H1 (cell line): ENCODE measurements around the gene ID2. TPM values are rescaled to one million over a fixed set of nuclear protein-coding genes. Genes with fewer than 3 reads are reported as not detected.

ENCODE experiments used
- CTCF ChIA-PET: fragments of 300-600 bp; sonication (Branson Sonifier 250); formaldehyde crosslinking; loops from one replicate; lab custom pipeline; 2021; ENCODE audit not compliant: partially characterized antibody; lab: Charles Lee
- POLR2A ChIA-PET: fragments of 300-600 bp; sonication (Branson Sonifier 250); formaldehyde crosslinking; loops from one replicate; lab custom pipeline; 2021; ENCODE audit warnings: inconsistent platforms; ENCODE audit not compliant: partially characterized antibody; lab: Charles Lee
- DNase-seq, 2 experiments: peaks; one replicate each; pipeline versions ENCODE4 v3.0.0 to v3.0.0-alpha.2; 2010 to 2022; ENCODE audit warnings: low spot score in 2 of 2, low read depth in 1 of 2, mixed read lengths in 1 of 2
- FAIRE-seq: peaks from 2 replicates; lab custom pipeline; 2011; peaks lifted over from hg19 to GRCh38; lab: Jason Lieb, UNC
- H2AFZ ChIP-seq: 2 replicates; pipeline ENCODE4 v1.8.1; 2012; ENCODE audit warnings: low read length, inconsistent platforms
- H2AK5ac ChIP-seq: 2 replicates; pipeline ENCODE4 v1.6.1; 2013; ENCODE audit warnings: low read depth, low read length
- H2BK120ac ChIP-seq: replicated peaks from 2 replicates; pipeline ENCODE3; 2013; ENCODE audit warnings: low read depth, low read length, inconsistent platforms
- H2BK12ac ChIP-seq: 2 replicates; pipeline ENCODE4 v1.6.1; 2013; ENCODE audit warnings: low read depth, low read length
- H2BK15ac ChIP-seq: 2 replicates; pipeline ENCODE4 v1.6.1; 2013; ENCODE audit warnings: low read length
- H2BK20ac ChIP-seq: 2 replicates; pipeline ENCODE4 v1.6.1; 2013; ENCODE audit warnings: low read length
- H2BK5ac ChIP-seq: 2 replicates; pipeline ENCODE4 v1.6.1; 2013; ENCODE audit warnings: low read depth, low read length
- H3K14ac ChIP-seq: 2 replicates; pipeline ENCODE4 v1.6.1; 2013; ENCODE audit warnings: inconsistent platforms; ENCODE audit not compliant: insufficient read length
- H3K18ac ChIP-seq: 2 replicates; pipeline ENCODE4 v1.6.1; 2013; ENCODE audit warnings: low read length; ENCODE audit errors: extremely low read depth
- H3K23ac ChIP-seq: 2 replicates; pipeline ENCODE4 v1.6.1; 2013; ENCODE audit warnings: inconsistent platforms; ENCODE audit not compliant: insufficient read length
- H3K23me2 ChIP-seq: 2 replicates; pipeline ENCODE4 v1.6.1; 2013; ENCODE audit warnings: low read depth, low read length
- H3K27ac ChIP-seq: 2 replicates; pipeline ENCODE4 v1.6.1; 2011; ENCODE audit warnings: low read depth, low read length, inconsistent platforms
- H3K27me3 ChIP-seq, 4 experiments: replicated peaks in 1 of 4; 1 replicate in 1 of 4; 2 replicates in 3 of 4; pipeline versions ENCODE4 v1.6.1 to v1.8.1; 2011 to 2013; ENCODE audit warnings: low read length in 3 of 4, mild to moderate bottlenecking in 3 of 4, inconsistent platforms in 2 of 4, mixed read lengths in 2 of 4, moderate library complexity in 1 of 4; ENCODE audit not compliant: control insufficient read depth in 3 of 4, insufficient read depth in 3 of 4; ENCODE audit errors: extremely low read depth in 1 of 4
- H3K36me3 ChIP-seq, 4 experiments: 2 replicates each; pipeline versions ENCODE4 v1.6.1 to v1.8.1; 2011 to 2013; ENCODE audit warnings: mild to moderate bottlenecking in 4 of 4, low read length in 3 of 4, moderate library complexity in 2 of 4, control low read depth in 1 of 4, inconsistent platforms in 1 of 4; ENCODE audit not compliant: insufficient read depth in 4 of 4, control insufficient read depth in 2 of 4
- H3K4ac ChIP-seq: replicated peaks from 2 replicates; pipeline ENCODE3; 2013; ENCODE audit warnings: low read length, low read depth, mixed read lengths, inconsistent platforms; ENCODE audit not compliant: insufficient read length
- H3K4me1 ChIP-seq, 4 experiments: replicated peaks in 1 of 4; 1 replicate in 1 of 4; 2 replicates in 3 of 4; pipeline versions ENCODE4 v1.6.1 to v1.8.1; 2011 to 2013; ENCODE audit warnings: low read length in 3 of 4, inconsistent platforms in 2 of 4, mixed read lengths in 1 of 4; ENCODE audit not compliant: insufficient read depth in 4 of 4, control insufficient read depth in 3 of 4
- H3K4me2 ChIP-seq, 2 experiments: 2 replicates each; pipeline versions ENCODE4 v1.6.1 to v1.8.1; 2011 to 2013; ENCODE audit warnings: low read depth in 2 of 2, low read length in 2 of 2, control low read depth in 1 of 2, inconsistent platforms in 1 of 2, mild to moderate bottlenecking in 1 of 2; ENCODE audit not compliant: insufficient read depth in 1 of 2
- H3K4me3 ChIP-seq, 4 experiments: fragments of 200-600, 300-600 bp in 1 of 4; sonication (generic), shearing (Covaris generic), sonication (Bioruptor Twin) in 1 of 4; 2 replicates each; pipeline versions ENCODE4 v1.5.1 to v1.8.1; 2011 to 2016; ENCODE audit warnings: low read length in 4 of 4, low read depth in 3 of 4, control low read depth in 2 of 4, inconsistent platforms in 2 of 4, mild to moderate bottlenecking in 2 of 4, mixed read lengths in 1 of 4, moderate library complexity in 1 of 4; ENCODE audit not compliant: insufficient read depth in 2 of 4; ENCODE audit errors: extremely low read depth in 1 of 4
- H3K56ac ChIP-seq: replicated peaks from 2 replicates; pipeline ENCODE3; 2013; ENCODE audit warnings: low read depth, mild to moderate bottlenecking, mixed read lengths, low read length, inconsistent platforms; ENCODE audit not compliant: insufficient read length
- H3K79me1 ChIP-seq: 2 replicates; pipeline ENCODE4 v1.6.1; 2013; ENCODE audit warnings: low read depth, low read length, control low read depth
- H3K79me2 ChIP-seq, 2 experiments: 2 replicates each; pipeline versions ENCODE4 v1.6.1 to v1.8.1; 2012 to 2013; ENCODE audit warnings: low read length in 2 of 2, mild to moderate bottlenecking in 2 of 2, inconsistent platforms in 1 of 2; ENCODE audit not compliant: insufficient read depth in 2 of 2, control insufficient read depth in 1 of 2
- H3K9ac ChIP-seq, 4 experiments: replicated peaks in 1 of 4; 1 replicate in 1 of 4; 2 replicates in 3 of 4; pipeline versions ENCODE4 v1.6.1 to v1.8.1; 2011 to 2013; ENCODE audit warnings: low read depth in 3 of 4, low read length in 3 of 4, control low read depth in 2 of 4, mild to moderate bottlenecking in 2 of 4, moderate library complexity in 2 of 4, inconsistent platforms in 1 of 4; ENCODE audit errors: extremely low read depth in 1 of 4
- H3K9me3 ChIP-seq, 2 experiments: 2 replicates each; pipeline versions ENCODE4 v1.6.1 to v1.8.1; 2012 to 2013; ENCODE audit warnings: mild to moderate bottlenecking in 2 of 2, moderate library complexity in 2 of 2, control low read depth in 1 of 2, inconsistent platforms in 1 of 2, low read depth in 1 of 2, low read length in 1 of 2, mixed read lengths in 1 of 2; ENCODE audit not compliant: insufficient read depth in 2 of 2
- H4K20me1 ChIP-seq, 2 experiments: replicated peaks in 1 of 2; 2 replicates each; pipeline versions ENCODE3 to v1.8.1; 2011 to 2013; ENCODE audit warnings: inconsistent platforms in 2 of 2, low read length in 2 of 2, mild to moderate bottlenecking in 1 of 2; ENCODE audit not compliant: insufficient read depth in 2 of 2, control insufficient read depth in 1 of 2
- H4K5ac ChIP-seq: 2 replicates; pipeline ENCODE4 v1.6.1; 2013; ENCODE audit warnings: low read length, low read depth, mixed read lengths, inconsistent platforms; ENCODE audit not compliant: insufficient read length
- H4K8ac ChIP-seq: 2 replicates; pipeline ENCODE4 v1.8.0; 2013; ENCODE audit warnings: mild to moderate bottlenecking, moderate library complexity, low read length, inconsistent platforms; ENCODE audit not compliant: insufficient read depth; ENCODE audit errors: extremely low read depth
- H4K91ac ChIP-seq: replicated peaks from 2 replicates; pipeline ENCODE3; 2013; ENCODE audit warnings: low read length, mixed read lengths, inconsistent platforms; ENCODE audit not compliant: insufficient read length
- CEBPB ChIP-seq: IDR thresholded peaks from 2 replicates; pipeline ENCODE4 v1.6.1; 2012; ENCODE audit warnings: low read depth, low read length
- GABPA ChIP-seq: IDR thresholded peaks from 2 replicates; pipeline ENCODE4 v1.6.1; 2011; ENCODE audit warnings: mild to moderate bottlenecking, low read length, moderate library complexity, borderline replicate concordance; ENCODE audit not compliant: insufficient read depth
- POLR2A ChIP-seq, 2 experiments: IDR thresholded peaks; 1 replicate in 1 of 2; 2 replicates in 1 of 2; pipeline ENCODE4 v1.6.1; 2011; ENCODE audit warnings: low read depth in 2 of 2, low read length in 2 of 2, mild to moderate bottlenecking in 2 of 2; ENCODE audit errors: control extremely low read depth in 1 of 2
- POU5F1 ChIP-seq: IDR thresholded peaks from 2 replicates; pipeline ENCODE4 v1.6.1; 2011; ENCODE audit warnings: low read depth, mild to moderate bottlenecking, low read length, moderate library complexity
- SP2 ChIP-seq: IDR thresholded peaks from 2 replicates; pipeline ENCODE4 v1.6.1; 2012; ENCODE audit warnings: mild to moderate bottlenecking, low read length, inconsistent platforms
- TCF12 ChIP-seq: IDR thresholded peaks from 2 replicates; pipeline ENCODE4 v1.6.1; 2011; ENCODE audit warnings: low read depth, mild to moderate bottlenecking, low read length
- TEAD4 ChIP-seq: IDR thresholded peaks from 2 replicates; pipeline ENCODE4 v1.6.1; 2012; ENCODE audit warnings: low read depth, low read length, inconsistent platforms, mixed read lengths
- WGBS, 2 experiments: shearing (Covaris generic) in 1 of 2; methylation state at CpG; one replicate each; pipeline versions ENCODE4 v1.1.6 to v1.1.7; 2013 to 2015; ENCODE audit warnings: low lambda C conversion rate in 2 of 2, mixed read lengths in 2 of 2, inconsistent platforms in 1 of 2, low coverage in 1 of 2, missing lambda C conversion rate in 1 of 2; ENCODE audit not compliant: insufficient replicate concordance in 2 of 2, insufficient coverage in 1 of 2, insufficient read length in 1 of 2; ENCODE audit errors: extremely low coverage in 1 of 2, missing lambda C conversion rate in 1 of 2; 5-methylcytosine and 5-hydroxymethylcytosine counted together
- polyA plus RNA-seq, 7 experiments: library from polyadenylated mRNA; depleted of rRNA in 3 of 7; stranded (reverse) in 5 of 7; unstranded in 2 of 7; fragments of >200 nt in 5 of 7; fragments of 200-250 nt in 2 of 7; gene quantifications; 1 replicate in 5 of 7; 2 replicates in 1 of 7; 4 replicates in 1 of 7; pipeline versions ENCODE4 v1.2.1 to v1.2.3, GENCODE V29; 2011 to 2013; ENCODE audit warnings: missing spikeins in 2 of 7, mixed read lengths in 2 of 7
- total RNA-seq: library from RNA; stranded (reverse); fragmentation: NEBNext Ultra II Directional; extraction: Animal tissue kit (Norgen Biotek cat#: 25700); gene quantifications from 2 replicates; pipeline ENCODE4 v1.2.1, GENCODE V29; 2021

The ID2 gene
- total and polyA plus RNA-seq, 2 of the 8 experiments (the other 6 are each of a cell fraction or from before 2014, with no cell fraction given): 36.7 to 214 TPM

GRCh38 chr2:8710951-8711350, 29.1 kb downstream of the ID2 start:
- Histone ChIP-seq H2AK5ac (no peak overlapping the region), H2BK5ac (no peak overlapping the region), H2BK20ac (no peak overlapping the region), H3K23ac (no peak overlapping the region), H3K4ac (no peak overlapping the region), H2BK120ac (no peak overlapping the region), H3K27ac (no peak overlapping the region), H3K9me3 (no peaks in the 10 kb centered on the region), H4K91ac (no peak overlapping the region), H3K14ac (no peak overlapping the region), H3K79me1 (no peaks in the 10 kb centered on the region), H2BK15ac (no peak overlapping the region), H4K5ac (no peak overlapping the region), H3K4me1 (no peaks in the 10 kb centered on the region), H3K4me2 (no peak overlapping the region), H3K56ac (no peak overlapping the region), H3K23me2 (no peaks in the 10 kb centered on the region; the same call in 1 of the 2 replicates), H4K20me1 (no peaks in the 10 kb centered on the region), H3K9ac (no peak overlapping the region), H4K8ac (no peak overlapping the region), H3K79me2 (no peaks in the 10 kb centered on the region), H2AFZ (no peak overlapping the region), H2BK12ac (no peak overlapping the region), H3K27me3 (no peaks in the 10 kb centered on the region), H3K36me3 (no peaks in the 10 kb centered on the region), H3K4me3 (no peak overlapping the region), H3K18ac (no peak overlapping the region)
- TF ChIP-seq POU5F1 (no peak), TEAD4 (no peak), GABPA (no peak), CEBPB (no peak), TCF12 (no peak), POLR2A (IDR thresholded peaks at IDR 0.05; ENCODE audit: control extremely low read depth in 1 of 2, low read depth in 2 of 2, low read length in 2 of 2) (no peak), SP2 (no peak)
- WGBS, 2 experiments: 86% methylated on average over 3 of the region's 3 CpGs; no CpG with 5 or more reads in 1 of the 2 experiments
- no peak for DNase-seq
- no peak for FAIRE-seq
- POLR2A ChIA-PET: no interaction called here
- CTCF ChIA-PET: interaction anchor here (1.3 to 1.5 kb wide), 3 partner anchors 10 to 18 kb away, joined by 3 to 10 read pairs (median 4); no protein-coding TSS in a partner anchor
